Measurements from ENCODE around the gene THSD4.

Gene THSD4

DNA sequence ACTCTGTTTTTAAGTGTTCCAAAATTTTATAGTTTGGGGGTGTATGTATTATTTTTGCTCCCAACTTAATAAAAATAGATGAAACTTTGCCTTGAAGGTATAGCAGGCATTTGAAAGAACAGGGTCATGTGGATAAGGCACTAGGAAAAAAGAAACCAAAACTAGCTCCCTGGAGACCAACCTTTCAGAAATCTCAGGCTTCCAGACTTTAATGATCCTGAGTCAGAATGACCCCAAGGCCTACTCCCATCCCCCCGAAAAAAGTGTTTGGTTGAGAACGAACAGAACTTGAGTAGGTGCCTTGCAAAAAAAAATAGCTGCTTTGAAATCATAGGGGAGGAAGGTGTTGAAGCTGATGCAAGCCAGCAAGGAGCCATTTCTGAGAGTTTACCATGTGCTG, 309.5 kb downstream of the THSD4 start:
- no peak for DNase-seq
- Histone ChIP-seq H3K9ac (ENCODE audit: low read length) (no peak overlapping the region), H3K79me2 (ENCODE audit: low read length) (no peaks in the 10 kb centered on the region), H3K36me3 (replicated peaks; ENCODE audit: insufficient read depth, low read length) (no peaks in the 10 kb centered on the region), H3K4me1 (ENCODE audit: low read length) (no peaks in the 10 kb centered on the region), H3K9me3 (replicated peaks; ENCODE audit: insufficient read depth, low read length) (no peaks in the 10 kb centered on the region), H3K27me3 (replicated peaks; ENCODE audit: insufficient read depth, low read length) (no peaks in the 10 kb centered on the region), H4K20me1 (ENCODE audit: insufficient read depth, low read length) (no peaks in the 10 kb centered on the region), H3K4me2 (ENCODE audit: low read depth, low read length) (no peak overlapping the region), H3K9me2 (replicated peaks; ENCODE audit: insufficient read depth, low read length) (no peaks in the 10 kb centered on the region), H2AFZ (ENCODE audit: low read length) (no peak overlapping the region), H3F3A (ENCODE audit: insufficient read depth, low read length) (no peaks in the 10 kb centered on the region), H3K27ac (ENCODE audit: low read length) (no peak overlapping the region), H3K4me3 (ENCODE audit: low read length) (no peak overlapping the region)
- no peak for TF ChIP-seq EZH2phosphoT487 (IDR thresholded peaks at IDR 0.05; ENCODE audit: low read length)

DNA sequence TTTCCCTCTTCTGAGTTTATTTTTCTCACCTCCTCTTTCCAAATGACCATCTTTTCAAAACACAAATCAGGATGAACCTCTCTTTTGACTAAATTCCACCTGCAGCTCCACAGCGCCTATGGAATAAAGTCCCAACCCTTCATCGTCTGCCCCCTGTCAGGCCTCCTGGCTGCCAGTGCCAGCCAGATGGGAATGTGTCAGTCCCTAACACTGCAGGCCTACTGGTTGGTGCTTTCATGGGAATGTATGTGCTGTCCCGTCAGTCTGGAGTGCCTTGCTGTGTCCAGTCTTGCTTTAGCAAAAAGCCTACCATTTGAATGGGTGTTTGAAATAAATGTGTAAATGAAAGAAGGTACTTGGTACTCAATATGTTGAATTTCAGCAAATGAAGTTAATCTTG, 310.1 kb downstream of the THSD4 start:
- Histone ChIP-seq H3K9me3 (replicated peaks; ENCODE audit: insufficient read depth, low read length) (no peaks in the 10 kb centered on the region), H3K27me3 (replicated peaks; ENCODE audit: insufficient read depth, low read length) (no peaks in the 10 kb centered on the region), H3K9ac (ENCODE audit: low read length) (no peak overlapping the region), H2AFZ (ENCODE audit: low read length) (no peak overlapping the region), H3K79me2 (ENCODE audit: low read length) (no peaks in the 10 kb centered on the region), H3K4me2 (ENCODE audit: low read depth, low read length) (no peak overlapping the region), H3F3A (ENCODE audit: insufficient read depth, low read length) (no peaks in the 10 kb centered on the region), H3K36me3 (replicated peaks; ENCODE audit: insufficient read depth, low read length) (no peaks in the 10 kb centered on the region), H3K4me1 (ENCODE audit: low read length) (no peaks in the 10 kb centered on the region), H3K9me2 (replicated peaks; ENCODE audit: insufficient read depth, low read length) (no peaks in the 10 kb centered on the region), H3K27ac (ENCODE audit: low read length) (no peak overlapping the region), H3K4me3 (ENCODE audit: low read length) (no peak overlapping the region), H4K20me1 (ENCODE audit: insufficient read depth, low read length) (no peaks in the 10 kb centered on the region)
- TF ChIP-seq EZH2phosphoT487 (IDR thresholded peaks at IDR 0.05; ENCODE audit: low read length): no peak
- TF ChIP-seq EZH2 (optimal IDR thresholded peaks at IDR 0.05; ENCODE audit: low read depth, low read length): no peak
- TF ChIP-seq, protein P1, sequence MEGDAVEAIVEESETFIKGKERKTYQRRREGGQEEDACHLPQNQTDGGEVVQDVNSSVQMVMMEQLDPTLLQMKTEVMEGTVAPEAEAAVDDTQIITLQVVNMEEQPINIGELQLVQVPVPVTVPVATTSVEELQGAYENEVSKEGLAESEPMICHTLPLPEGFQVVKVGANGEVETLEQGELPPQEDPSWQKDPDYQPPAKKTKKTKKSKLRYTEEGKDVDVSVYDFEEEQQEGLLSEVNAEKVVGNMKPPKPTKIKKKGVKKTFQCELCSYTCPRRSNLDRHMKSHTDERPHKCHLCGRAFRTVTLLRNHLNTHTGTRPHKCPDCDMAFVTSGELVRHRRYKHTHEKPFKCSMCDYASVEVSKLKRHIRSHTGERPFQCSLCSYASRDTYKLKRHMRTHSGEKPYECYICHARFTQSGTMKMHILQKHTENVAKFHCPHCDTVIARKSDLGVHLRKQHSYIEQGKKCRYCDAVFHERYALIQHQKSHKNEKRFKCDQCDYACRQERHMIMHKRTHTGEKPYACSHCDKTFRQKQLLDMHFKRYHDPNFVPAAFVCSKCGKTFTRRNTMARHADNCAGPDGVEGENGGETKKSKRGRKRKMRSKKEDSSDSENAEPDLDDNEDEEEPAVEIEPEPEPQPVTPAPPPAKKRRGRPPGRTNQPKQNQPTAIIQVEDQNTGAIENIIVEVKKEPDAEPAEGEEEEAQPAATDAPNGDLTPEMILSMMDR (IDR thresholded peaks at IDR 0.05; ENCODE audit: low read length): no peak
- no peak for DNase-seq

DNA sequence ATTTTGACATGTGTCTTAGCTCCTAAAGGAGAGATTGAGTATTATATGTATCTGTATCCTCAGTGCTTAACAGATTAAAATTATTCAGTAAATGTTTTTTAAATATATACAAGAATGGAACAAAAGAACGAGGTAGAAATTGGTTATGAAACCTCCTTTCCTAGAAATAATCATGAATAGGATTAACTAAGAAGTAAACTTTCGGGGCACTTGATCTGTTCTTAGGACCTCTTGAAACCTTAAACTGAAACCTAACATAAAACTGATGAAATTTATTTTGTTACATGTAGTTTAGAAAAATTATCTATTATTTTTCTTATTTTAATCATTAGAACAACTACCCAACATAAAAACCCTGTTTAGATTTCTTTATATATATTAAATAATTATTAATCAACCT, 311.5 kb downstream of the THSD4 start:
- H3K4me3 ChIP-seq (ENCODE audit: low read length): no peak overlapping the region
- H3K4me2 ChIP-seq (ENCODE audit: low read depth, low read length): no peak overlapping the region

DNA sequence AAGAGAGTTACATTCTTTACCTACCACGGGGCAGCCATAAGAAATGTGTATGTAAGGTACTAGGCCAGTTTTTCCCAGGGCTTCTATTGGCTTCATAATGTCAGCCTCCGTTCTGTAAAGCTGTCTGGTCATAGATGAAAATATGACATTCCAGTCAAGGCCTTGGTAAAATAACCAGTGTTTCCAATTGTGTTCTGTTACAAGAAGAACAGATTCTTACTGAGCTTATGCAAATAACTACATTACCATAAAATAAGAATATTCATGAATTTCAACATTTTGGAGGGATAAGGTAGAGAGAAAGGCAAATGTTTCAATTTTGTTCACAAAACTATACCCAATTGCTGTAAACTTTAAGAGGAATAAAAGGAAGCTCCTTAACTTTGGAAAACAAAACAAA, 315.5 kb downstream of the THSD4 start:
- Histone ChIP-seq H3F3A (ENCODE audit: insufficient read depth, low read length) (no peaks in the 10 kb centered on the region), H3K79me2 (ENCODE audit: low read length) (no peaks in the 10 kb centered on the region), H3K4me3 (ENCODE audit: low read length) (no peak overlapping the region), H3K27ac (ENCODE audit: low read length) (no peak overlapping the region), H3K36me3 (replicated peaks; ENCODE audit: insufficient read depth, low read length) (no peaks in the 10 kb centered on the region), H3K9me3 (replicated peaks; ENCODE audit: insufficient read depth, low read length) (no peaks in the 10 kb centered on the region), H3K9me2 (replicated peaks; ENCODE audit: insufficient read depth, low read length) (no peaks in the 10 kb centered on the region), H4K20me1 (ENCODE audit: insufficient read depth, low read length) (no peaks in the 10 kb centered on the region), H3K9ac (ENCODE audit: low read length) (no peak overlapping the region), H3K27me3 (replicated peaks; ENCODE audit: insufficient read depth, low read length) (no peaks in the 10 kb centered on the region), H3K4me1 (ENCODE audit: low read length) (no peaks in the 10 kb centered on the region), H3K4me2 (ENCODE audit: low read depth, low read length) (no peak overlapping the region), H2AFZ (ENCODE audit: low read length) (no peak overlapping the region)
- DNase-seq: no peak
- TF ChIP-seq, protein P1 (IDR thresholded peaks at IDR 0.05; ENCODE audit: low read length): no peak
- TF ChIP-seq EZH2 (optimal IDR thresholded peaks at IDR 0.05; ENCODE audit: low read depth, low read length) (no peak), EZH2phosphoT487 (IDR thresholded peaks at IDR 0.05; ENCODE audit: low read length) (no peak)

More for the DNA sequence above, 311.5 kb downstream of the THSD4 start:
- Histone ChIP-seq H3K27ac (ENCODE audit: low read length) (no peak overlapping the region), H3K9ac (ENCODE audit: low read length) (no peak overlapping the region), H2AFZ (ENCODE audit: low read length) (no peak overlapping the region), H3K36me3 (replicated peaks; ENCODE audit: insufficient read depth, low read length) (no peaks in the 10 kb centered on the region), H3K79me2 (ENCODE audit: low read length) (no peaks in the 10 kb centered on the region), H3K9me3 (replicated peaks; ENCODE audit: insufficient read depth, low read length) (no peaks in the 10 kb centered on the region), H3K9me2 (replicated peaks; ENCODE audit: insufficient read depth, low read length) (no peaks in the 10 kb centered on the region), H3K4me1 (ENCODE audit: low read length) (no peaks in the 10 kb centered on the region), H3F3A (ENCODE audit: insufficient read depth, low read length) (no peaks in the 10 kb centered on the region), H3K27me3 (replicated peaks; ENCODE audit: insufficient read depth, low read length) (no peaks in the 10 kb centered on the region), H4K20me1 (ENCODE audit: insufficient read depth, low read length) (no peaks in the 10 kb centered on the region)
- no peak for DNase-seq
- no peak for TF ChIP-seq EZH2 (optimal IDR thresholded peaks at IDR 0.05; ENCODE audit: low read depth, low read length)
- TF ChIP-seq EZH2phosphoT487 (IDR thresholded peaks at IDR 0.05; ENCODE audit: low read length): no peak
- TF ChIP-seq, protein P1 (IDR thresholded peaks at IDR 0.05; ENCODE audit: low read length): no peak

Data from MM.1S (cell line).